ENCODE results near the gene DTYMK. TPM values are rescaled to one million over a fixed set of nuclear protein-coding genes. Genes with fewer than 3 reads are reported as not detected.

DTYMK gene
- total and polyA plus RNA-seq, 2 of the 4 experiments (the other 2 are of a cell fraction) = 31.7 to 50.1 TPM

DNA sequence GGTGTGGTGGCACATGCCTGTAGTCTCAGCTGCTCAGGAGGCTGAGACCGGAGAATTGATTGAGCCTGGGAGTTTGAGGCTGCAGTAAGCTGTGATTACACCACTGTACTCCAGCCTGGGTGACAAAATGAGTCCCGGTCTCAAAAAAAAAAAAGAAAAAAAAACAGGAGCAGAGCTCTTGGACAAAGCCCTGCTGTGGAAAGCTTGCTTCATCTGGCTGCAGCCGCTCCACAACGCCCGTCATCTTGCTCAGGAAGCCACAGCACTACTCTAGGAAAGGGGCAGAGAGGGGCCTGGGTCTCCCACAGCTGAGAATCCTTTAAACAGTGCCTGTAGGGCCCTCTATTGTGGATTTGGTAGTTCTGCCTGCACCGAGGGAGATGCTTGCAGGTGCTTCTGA, 38.2 kb downstream of the DTYMK start:
- TF ChIP-seq RFX5 (IDR thresholded peaks at IDR 0.05; ENCODE audit: low read depth, low read length) (no peak), MAFK (IDR thresholded peaks at IDR 0.05; ENCODE audit: low read depth, low read length) (no peak), CEBPB (IDR thresholded peaks at IDR 0.05; ENCODE audit: low read depth, low read length) (no peak), MXI1 (IDR thresholded peaks at IDR 0.05; ENCODE audit: borderline replicate concordance, low read depth, low read length) (no peak), RAD21 (IDR thresholded peaks at IDR 0.05; ENCODE audit: low read length) (no peak), RCOR1 (IDR thresholded peaks at IDR 0.05; ENCODE audit: insufficient replicate concordance, low read length) (no peak), BHLHE40 (IDR thresholded peaks at IDR 0.05; ENCODE audit: low read depth, low read length) (no peak), MAZ (IDR thresholded peaks at IDR 0.05; ENCODE audit: borderline replicate concordance, low read depth, low read length) (no peak), SMC3 (IDR thresholded peaks at IDR 0.05; ENCODE audit: low read depth, low read length) (no peak), FOS (IDR thresholded peaks at IDR 0.05; ENCODE audit: low read depth, low read length) (no peak)
- TF ChIP-seq, protein P1, sequence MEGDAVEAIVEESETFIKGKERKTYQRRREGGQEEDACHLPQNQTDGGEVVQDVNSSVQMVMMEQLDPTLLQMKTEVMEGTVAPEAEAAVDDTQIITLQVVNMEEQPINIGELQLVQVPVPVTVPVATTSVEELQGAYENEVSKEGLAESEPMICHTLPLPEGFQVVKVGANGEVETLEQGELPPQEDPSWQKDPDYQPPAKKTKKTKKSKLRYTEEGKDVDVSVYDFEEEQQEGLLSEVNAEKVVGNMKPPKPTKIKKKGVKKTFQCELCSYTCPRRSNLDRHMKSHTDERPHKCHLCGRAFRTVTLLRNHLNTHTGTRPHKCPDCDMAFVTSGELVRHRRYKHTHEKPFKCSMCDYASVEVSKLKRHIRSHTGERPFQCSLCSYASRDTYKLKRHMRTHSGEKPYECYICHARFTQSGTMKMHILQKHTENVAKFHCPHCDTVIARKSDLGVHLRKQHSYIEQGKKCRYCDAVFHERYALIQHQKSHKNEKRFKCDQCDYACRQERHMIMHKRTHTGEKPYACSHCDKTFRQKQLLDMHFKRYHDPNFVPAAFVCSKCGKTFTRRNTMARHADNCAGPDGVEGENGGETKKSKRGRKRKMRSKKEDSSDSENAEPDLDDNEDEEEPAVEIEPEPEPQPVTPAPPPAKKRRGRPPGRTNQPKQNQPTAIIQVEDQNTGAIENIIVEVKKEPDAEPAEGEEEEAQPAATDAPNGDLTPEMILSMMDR (conservative IDR thresholded peaks at IDR 0.05; ENCODE audit: low read depth, low read length) = no peak
- no peak overlapping the region for H3K9ac ChIP-seq (ENCODE audit: low read depth, low read length)
- H2BK5ac ChIP-seq (ENCODE audit: low read depth, low read length, poor library complexity, severe bottlenecking) = no peak overlapping the region
- no peak overlapping the region for H2BK15ac ChIP-seq (ENCODE audit: low read depth, low read length)
- no peak for ATAC-seq (ENCODE audit: low read depth)
- H3K4me3 ChIP-seq (ENCODE audit: insufficient read depth, low read depth, low read length) = no peak overlapping the region
- intact Hi-C loops (cut with micrococcal nuclease) (no loop called here), in situ Hi-C loops (cut with MboI; ENCODE audit: low sequenced_read_pairs) (no loop called here), dilution Hi-C loops (cut with HindIII; ENCODE audit: low sequenced_read_pairs, unreplicated experiment) (no loop called here)
- no peak overlapping the region for H3K14ac ChIP-seq (replicated peaks; ENCODE audit: low read depth, low read length)
- no peak overlapping the region for H3K27ac ChIP-seq (ENCODE audit: insufficient read depth, low read length)
- H3K9me3 ChIP-seq (ENCODE audit: control insufficient read depth, insufficient read depth, low read length) = no peaks in the 10 kb centered on the region
- no peak overlapping the region for H2BK20ac ChIP-seq (ENCODE audit: low read depth, low read length)
- BruUV-seq (replicated peaks) = no TSS peak
- peaks cover 14% of the 10 kb centered on the region for H3K9me1 ChIP-seq (ENCODE audit: insufficient read depth, low read length)
- H2AK5ac ChIP-seq (ENCODE audit: low read depth, low read length) = no peak overlapping the region
- H3K23ac ChIP-seq (ENCODE audit: low read depth, low read length) = no peak overlapping the region
- no peak overlapping the region for H2AK9ac ChIP-seq (replicated peaks; ENCODE audit: low read depth, low read length, poor library complexity)
- peaks cover 30 to 81% of the 10 kb centered on the region in 2 experiments for H3K79me1 ChIP-seq (ENCODE audit: low read depth in 1 of 2, low read length in 2 of 2)
- H3K4ac ChIP-seq (ENCODE audit: low read depth, low read length) = no peak overlapping the region
- POLR2A ChIA-PET (ENCODE audit: unreplicated experiment) = no interaction called here
- no peak overlapping the region for H2BK120ac ChIP-seq (ENCODE audit: low read depth, low read length)
- CTCF ChIA-PET = interaction anchor here (0.6 to 1.1 kb wide), 2 partner anchors 10 to 17 kb away, joined by 3 to 5 read pairs; no protein-coding TSS in a partner anchor
- H3K36me3 ChIP-seq (ENCODE audit: control insufficient read depth, insufficient read depth, low read length) = peaks cover 24% of the 10 kb centered on the region
- H3K4me1 ChIP-seq (ENCODE audit: control insufficient read depth, insufficient read depth, low read length) = peaks cover 2% of the 10 kb centered on the region; the same call in 1 of the 2 replicates
- no peak overlapping the region for H4K5ac ChIP-seq (ENCODE audit: low read depth, low read length)
- no peak overlapping the region for H2AFZ ChIP-seq (replicated peaks; ENCODE audit: low read length, poor library complexity)
- H4K8ac ChIP-seq (ENCODE audit: low read depth in 2 of 2, low read length in 2 of 2) = no peak overlapping the region
- no peak overlapping the region for H4K91ac ChIP-seq (ENCODE audit: insufficient read depth, low read depth, low read length)
- H3K18ac ChIP-seq (ENCODE audit: low read depth, low read length) = no peak overlapping the region
- WGBS, 2 experiments (ENCODE audit: extremely low coverage in 2 of 2, insufficient read length in 1 of 2) = 96% methylated on average over 4 of the region's 6 CpGs; no CpG with 5 or more reads in 1 of the 2 experiments
- H3K56ac ChIP-seq (ENCODE audit: extremely low read depth, insufficient read depth, low read length) = no peak overlapping the region
- H3K4me2 ChIP-seq (ENCODE audit: low read depth, low read length) = no peak overlapping the region
- peaks cover 68% of the 10 kb centered on the region for H4K20me1 ChIP-seq (ENCODE audit: insufficient read depth, low read length)
- no peaks in the 10 kb centered on the region for H3K27me3 ChIP-seq (ENCODE audit: control insufficient read depth, insufficient read depth, low read length)
- DNase-seq = no peak
